GM19023 (cell line): Measurements from ENCODE around the gene DFFB.

Experiments used
- ATAC-seq: cut with Tn5 transposase; IDR thresholded peaks from one replicate; pipeline ENCODE4 v1.9.1; 2021; ENCODE audit warnings: mild to moderate bottlenecking, moderate library complexity; ENCODE audit not compliant: unreplicated experiment

The DFFB gene

GRCh38 chr1:3894626-3895278, 37.5 kb downstream of the DFFB start:
- no peak for ATAC-seq

DNA sequence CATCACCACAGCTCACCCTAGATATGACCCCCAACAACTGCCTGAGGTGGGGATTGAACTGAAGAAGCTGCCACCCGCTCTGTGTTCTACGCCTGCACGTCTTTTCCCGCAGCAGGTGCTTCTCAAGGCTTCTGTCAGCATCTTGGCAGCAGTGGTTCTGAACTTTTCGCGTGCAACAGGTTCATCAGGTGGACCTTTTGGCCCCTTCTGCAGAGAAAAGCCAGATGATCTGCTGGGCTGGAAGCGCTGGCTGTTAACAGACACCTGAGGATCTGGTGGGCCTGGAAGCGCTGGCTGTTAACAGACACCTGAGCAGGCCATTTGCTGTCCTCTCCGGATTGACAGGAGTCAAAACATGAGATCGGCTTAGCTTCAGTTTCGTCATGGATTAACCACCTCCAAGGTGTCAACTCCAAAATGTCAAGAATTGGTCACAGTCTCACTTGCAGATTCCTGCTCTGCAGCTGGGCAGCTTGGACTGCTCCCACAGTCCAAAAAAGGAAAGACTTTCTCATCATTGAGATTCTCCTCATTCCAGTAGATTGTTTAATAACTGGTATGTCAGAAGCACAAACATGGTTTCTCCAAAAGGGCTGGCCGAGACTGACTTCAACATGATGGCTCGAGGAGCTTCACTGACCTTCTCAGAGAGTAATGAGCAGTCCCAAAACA, 38.1 kb downstream of the DFFB start:
- no peak for ATAC-seq

DNA sequence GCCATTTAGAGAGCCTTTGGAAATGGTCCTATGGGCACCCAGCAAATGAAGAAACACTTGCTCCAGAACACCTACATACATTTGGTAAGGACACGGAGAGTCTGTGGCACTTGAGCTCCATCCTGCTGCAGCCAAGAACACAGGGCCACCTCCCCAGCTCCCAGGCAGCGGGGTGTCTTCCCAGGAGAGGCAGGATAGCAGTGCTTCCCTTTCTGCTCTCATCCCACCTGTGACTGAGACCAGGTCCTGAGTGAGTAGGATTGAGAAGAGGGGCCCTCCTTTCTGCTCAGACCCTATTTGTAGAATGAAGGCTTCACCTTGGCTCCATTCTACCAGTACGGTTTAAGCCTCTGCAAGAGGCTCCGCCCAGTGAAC, 38.7 kb downstream of the DFFB start:
- ATAC-seq: no peak

- ATAC-seq: no peak
These were observed 39.2 kb downstream of the DFFB start for GRCh38 chr1:3896396-3897000.

DNA sequence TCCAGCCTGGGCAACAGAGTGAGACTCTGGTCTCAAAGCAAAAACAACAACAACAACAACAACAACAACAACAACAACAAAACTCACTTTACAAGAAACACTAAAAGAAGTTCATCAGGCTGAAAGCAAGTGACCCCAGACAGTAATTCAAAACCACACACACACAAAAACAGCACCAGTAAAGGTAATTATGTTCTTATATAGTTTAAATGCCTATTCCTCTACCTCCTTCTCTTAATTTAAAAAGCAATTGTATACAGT, 41.1 kb downstream of the DFFB start:
- no peak for ATAC-seq

GRCh38 chr1:3898994-3899753, 41.9 kb downstream of the DFFB start:
- no peak for ATAC-seq

DNA sequence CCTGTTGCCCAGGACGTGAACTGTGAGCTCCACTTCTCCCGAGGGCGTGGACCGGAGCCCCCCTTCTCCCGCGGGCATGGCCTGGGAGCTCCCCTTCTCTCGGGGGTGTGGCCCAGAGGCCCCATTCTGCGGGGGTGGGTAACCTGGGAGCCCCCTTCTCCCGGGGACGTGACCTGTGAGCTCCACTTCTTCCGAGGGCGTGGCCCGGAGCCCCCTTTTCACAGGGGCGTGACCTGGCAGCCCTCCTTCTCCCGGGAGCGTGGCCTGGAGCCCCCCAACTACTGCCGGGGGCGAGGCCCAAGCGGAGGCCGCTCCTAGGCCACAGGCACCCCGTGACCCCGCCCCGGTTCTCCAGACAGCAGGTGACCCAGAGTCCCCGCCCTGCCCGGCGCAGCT, 42.5 kb downstream of the DFFB start:
- ATAC-seq: peak; percentile 1

DNA sequence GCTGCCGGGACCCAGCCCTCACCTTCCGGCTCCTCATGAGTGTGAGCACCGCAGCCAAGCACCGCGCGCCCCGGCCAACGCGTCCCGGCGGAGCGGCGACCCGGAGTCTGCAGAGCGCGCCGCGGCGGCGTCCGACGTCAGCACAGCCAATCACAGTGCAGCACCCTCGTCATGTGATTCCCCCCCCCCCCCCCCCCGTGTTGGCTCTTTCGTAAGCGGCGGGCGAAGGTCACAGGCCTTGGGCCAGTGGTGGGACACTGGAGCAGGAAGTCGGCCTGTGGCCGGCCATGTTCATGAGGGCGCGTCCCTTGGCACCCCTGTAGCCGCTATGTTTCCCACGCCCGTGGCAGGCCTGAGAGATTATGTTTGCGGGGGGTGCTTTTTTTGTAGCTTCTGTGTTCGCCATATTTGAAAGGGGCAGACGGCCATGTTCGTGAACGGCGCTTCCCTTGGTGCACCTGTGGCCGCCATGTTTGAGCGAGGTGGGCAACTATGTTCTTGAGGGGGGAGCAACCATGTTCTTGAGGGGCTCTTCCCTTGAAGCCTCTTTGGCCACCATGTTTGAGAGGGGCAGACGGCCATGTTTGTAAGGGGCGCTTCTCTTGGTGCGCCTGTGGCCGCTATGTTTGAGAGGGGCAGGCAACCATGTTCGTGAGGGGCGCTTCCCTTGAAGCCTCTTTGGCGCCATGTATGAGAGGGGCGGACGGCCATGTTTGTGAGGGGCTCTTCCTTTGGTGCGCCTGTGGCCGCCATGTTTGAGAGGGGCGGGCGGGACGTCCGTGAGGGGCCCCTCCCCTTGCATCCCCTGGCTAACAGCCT, 43.1 kb downstream of the DFFB start, which contains the start of gene C1orf174:
C1orf174 (minus strand) TSS at position 123 of the 819 bp plus-strand sequence; CDS start at position 37, 86 bp downstream.
- ATAC-seq: peak; percentile 73

GRCh38 chr1:3900969-3901529, 43.8 kb downstream of the DFFB start:
- ATAC-seq: peak; percentile 65

DNA sequence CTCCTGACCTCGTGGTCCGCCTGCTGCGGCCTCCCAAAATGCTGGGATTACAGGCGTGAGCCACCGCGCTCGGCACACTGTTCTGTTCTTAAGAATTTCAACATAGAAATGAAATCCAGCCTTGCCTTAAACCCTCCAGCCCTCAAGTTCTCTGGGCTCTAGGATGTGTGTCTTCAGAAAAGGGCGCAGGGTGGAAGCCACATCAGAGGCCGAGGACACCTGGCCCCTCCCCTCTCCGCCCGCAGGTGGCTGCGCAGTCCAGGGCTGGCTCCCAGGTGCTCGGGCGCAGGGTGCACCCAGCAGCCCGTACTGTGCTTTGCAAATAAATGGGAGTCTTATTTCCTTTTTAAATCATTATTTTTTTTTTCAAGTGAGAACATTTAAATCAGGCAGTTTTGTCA, 44.8 kb downstream of the DFFB start:
- ATAC-seq: no peak

DNA sequence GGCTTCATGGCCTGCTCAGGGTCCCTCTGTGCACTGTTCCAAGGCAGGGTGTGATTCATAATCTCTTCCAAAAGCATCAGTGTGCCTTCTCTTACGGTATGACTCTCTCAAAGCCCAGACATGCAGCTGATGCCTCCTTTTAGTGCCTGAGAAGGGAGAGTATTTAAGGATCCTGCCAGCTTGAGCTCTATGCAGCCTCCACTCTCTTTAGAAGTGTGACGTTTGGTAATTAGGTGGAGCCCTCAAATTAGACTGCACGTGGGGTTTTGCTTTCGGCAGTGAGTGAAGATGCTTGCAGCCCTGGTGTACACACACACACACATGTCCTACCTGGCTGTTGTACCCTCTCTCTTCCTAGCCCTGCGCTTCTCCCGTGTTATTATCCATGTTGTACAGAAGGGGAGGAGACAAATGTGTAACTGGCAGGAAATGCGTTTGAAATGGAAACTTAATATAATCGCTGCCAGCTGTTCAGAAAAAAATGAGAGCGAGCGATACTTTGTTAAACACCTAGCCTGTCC, 45.4 kb downstream of the DFFB start:
- no peak for ATAC-seq

GRCh38 chr1:3903141-3904005, 46.1 kb downstream of the DFFB start:
- ATAC-seq: no peak

DNA sequence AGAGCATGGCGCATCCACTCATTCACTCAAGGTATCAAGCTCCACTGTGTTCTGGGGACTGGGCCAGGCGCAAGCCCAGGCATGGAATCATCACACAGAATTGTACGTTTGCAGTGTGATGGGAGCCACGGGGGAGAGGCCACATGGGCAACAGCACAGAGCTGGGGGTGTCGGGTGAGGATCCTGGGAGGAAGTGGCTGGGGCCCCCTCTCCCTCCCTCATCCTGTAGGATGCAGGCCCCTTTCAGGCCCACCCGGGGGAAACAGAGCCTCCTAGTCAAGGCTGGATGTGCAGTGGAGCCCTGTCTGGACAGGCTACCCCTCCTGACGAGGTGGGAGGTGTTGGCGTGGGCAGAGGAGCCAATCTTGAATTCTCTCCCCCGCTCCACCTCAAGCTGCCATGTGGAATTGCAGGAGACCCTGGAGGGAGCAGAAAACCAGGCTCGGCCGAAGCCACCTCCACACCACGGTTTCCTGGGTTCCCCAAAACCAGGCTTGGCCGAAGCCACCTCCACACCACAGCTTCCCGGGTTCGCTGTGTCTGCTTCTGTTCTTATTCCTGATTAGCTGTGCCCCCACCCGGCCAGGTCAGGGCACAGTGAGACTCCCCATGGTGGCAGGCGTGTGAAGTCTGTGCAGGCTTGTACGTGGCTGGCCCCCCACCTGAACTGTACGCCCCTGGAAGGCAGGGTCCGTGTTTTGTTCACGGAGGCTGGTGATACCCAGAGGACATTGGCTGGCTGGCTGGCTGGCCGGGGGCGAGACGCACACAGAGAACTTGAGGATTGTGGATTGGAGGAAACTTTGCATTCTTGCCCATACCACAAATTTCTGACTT, 46.9 kb downstream of the DFFB start:
- no peak for ATAC-seq

DNA sequence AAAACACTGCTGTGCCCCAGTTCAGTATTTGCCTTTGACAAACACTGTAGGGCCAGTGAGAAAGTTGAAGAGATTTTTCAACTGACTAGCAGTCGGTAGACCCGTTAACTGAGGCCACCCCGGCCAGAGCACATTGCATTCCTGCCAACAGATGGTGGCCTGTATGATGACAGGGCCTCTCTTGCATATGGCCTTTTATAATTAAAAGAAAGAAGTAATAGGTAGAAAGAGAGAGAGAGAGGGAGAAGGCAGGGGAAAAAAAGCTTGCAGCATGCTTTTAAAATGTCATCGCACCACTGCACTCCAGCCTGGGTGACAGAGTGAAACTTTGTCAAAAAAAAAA, 47.5 kb downstream of the DFFB start:
- ATAC-seq: no peak

GRCh38 chr1:3905266-3905952, 48.1 kb downstream of the DFFB start:
- no peak for ATAC-seq

DNA sequence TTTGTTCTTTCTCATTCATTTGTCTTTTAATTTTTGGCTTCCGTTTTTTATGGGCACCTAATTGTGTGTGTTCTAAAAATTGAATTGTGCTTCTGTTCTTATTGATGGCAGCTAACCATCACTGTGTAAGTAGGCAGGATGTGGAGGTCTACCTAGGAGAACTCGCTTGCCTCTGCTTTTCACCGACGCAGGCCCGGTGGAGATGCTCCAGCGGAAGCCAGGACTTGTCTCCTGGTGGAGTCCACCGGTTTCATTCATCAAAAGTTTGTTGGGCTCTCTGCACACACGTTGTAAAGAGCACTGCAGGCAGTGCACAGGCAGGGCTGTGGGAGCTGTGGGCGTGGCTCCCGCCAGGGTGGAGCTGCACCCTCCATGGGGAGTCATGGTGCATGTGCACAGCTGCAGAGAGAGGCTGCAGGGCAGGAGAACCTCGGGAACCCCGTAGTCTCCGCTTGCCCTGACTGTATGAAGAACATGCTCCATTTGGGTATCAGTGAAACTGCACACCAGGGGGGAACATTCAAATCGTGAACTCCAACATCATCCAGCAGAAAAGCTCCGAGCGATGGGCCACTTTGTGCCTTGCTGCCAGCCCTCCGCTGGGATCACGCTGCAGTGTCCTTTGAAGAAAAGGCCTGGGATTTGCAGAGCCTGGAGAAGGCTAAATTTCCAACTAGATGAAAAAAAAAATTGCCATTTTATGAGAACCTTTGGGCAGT, 48.8 kb downstream of the DFFB start:
- no peak for ATAC-seq

DNA sequence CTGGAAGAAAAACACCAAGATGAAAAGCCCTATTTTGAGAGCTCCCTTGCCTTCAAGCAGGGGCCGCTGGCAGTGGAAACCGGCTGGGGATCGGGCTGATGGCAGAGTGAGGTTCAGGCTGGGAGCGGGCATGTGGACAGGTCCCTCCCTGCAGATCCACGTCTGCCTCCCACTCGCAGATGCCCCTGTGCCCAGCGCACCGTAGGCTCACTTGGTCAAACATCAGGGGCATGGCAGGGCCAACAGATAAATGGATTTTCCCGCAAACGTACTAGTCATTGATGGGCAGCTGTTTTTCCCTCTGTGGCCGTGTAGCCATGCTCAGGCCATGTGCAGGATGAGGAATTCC, 49.4 kb downstream of the DFFB start:
- ATAC-seq: no peak
